Measurements from ENCODE around the gene DNAJC15.

GRCh38 chr13:43136920-43137575 lies 113.7 kb downstream of the DNAJC15 start:
- TF ChIP-seq SIN3A (IDR thresholded peaks at IDR 0.05; ENCODE audit: borderline replicate concordance, insufficient read depth, low read length) (no peak), POLR2AphosphoS5 (IDR thresholded peaks at IDR 0.05; ENCODE audit: low read depth, low read length) (no peak)
